Measurements from ENCODE around the gene AMH.
A peak's percentile ranks its signal among the peaks of the same experiment; 100 is the strongest.

AMH gene

GRCh38 chr19:2221918-2222317 lies 27.2 kb upstream of the AMH start:
- no peak for DNase-seq

DNA sequence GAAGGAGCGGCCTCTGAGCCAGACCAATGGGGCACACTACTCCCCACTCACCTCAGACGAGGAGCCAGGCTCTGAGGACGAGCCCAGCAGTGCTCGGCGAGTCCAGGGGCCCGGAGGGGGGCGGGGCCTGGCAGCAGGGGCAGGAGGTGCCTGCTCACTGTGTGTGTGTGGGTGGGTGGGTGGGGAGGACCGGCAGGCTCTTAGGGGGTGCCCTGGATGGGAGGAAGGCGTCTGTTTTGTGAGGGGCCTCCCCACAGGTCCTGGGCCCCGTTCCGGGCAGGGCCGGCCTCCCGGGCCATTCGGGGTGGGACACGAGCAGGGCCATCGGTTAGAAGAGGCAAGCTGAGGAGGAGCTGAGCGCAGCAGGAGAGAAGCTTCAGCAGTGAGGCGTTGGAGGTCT lies 25.7 kb upstream of the AMH start:
- DNase-seq: no peak

- DNase-seq: no peak
Measured at GRCh38 chr19:2223959-2224358, 25.2 kb upstream of the AMH start.

GRCh38 chr19:2224754-2225349 lies 24.3 kb upstream of the AMH start:
- no peak for DNase-seq

DNA sequence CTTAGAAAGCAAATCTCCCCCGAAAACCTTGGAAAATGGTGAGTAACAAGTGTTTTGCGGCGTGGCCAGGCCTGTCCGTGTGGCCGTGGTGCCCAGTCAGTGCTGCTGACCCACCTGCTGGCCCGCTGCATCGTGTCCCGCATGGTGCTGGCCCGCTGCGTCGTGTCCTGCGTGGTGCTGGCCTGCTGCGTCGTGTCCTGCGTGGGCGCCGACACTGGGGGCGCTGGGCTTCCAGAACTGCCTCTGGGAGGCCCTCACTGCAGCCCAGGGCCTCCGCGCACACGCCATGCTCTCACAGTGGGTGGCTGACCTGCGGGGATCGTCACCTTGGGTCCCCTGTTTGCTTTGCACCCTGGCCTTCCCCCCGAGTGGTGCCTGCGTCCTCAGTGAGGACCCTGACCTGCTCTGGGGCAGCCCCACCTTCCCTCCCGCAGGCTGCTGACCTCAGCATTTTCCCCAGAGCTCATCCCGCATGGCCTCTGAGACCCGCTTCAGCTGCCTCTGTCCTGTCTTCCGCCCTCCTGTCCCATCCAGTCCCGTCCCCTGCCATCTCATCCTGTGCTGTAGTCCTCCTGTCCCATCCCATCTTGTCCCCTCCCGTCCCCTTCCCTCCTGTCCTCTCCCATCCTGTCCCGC lies 23.6 kb upstream of the AMH start:
- DNase-seq: no peak

GRCh38 chr19:2226051-2226839 lies 22.9 kb upstream of the AMH start:
- no peak for DNase-seq

GRCh38 chr19:2226840-2227360 lies 22.2 kb upstream of the AMH start:
- no peak for DNase-seq

GRCh38 chr19:2227415-2228156 lies 21.5 kb upstream of the AMH start:
- DNase-seq: no peak

DNA sequence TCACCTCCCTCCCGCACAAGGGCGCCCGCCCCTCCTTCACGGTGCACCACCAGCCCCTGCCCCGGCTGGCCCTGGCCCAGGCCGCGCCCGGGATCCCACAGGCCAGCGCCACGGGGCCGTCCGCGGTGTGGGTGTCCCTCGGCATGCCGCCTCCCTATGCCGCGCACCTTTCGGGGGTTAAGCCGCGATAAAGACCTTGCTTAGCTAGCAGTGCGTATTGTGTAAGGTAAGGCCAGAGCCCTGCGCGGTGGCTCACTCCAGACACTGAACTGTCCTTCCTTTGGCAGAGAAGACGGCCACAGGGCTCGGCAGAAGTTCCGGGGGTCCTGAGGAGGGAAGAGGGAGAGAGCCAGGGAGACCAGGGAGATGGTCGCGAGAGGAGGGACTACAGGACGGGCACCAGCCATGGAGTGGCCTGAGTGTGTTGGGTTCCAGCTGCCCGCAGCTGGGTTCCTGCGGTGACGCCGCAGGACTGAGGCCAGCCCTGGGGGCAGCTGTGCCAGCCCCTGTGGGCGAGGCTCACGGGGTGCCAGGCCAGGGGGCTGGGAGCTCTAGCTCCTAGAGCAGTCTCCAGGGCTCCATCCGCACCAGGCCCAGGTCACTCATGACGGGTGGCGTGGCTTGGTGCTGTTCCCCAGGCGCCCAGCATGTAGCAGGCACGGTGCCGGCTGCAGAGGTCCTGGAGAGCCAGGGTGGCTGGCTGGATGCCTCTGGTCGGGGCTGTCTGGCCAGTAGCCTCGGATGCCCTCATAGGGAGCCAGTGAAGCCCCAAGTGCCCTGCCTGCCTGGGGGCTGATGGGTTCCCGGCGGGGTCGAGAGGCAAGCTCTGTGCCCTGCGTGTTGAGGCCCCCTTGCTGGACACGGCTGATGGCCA lies 20.7 kb upstream of the AMH start:
- DNase-seq: no peak

DNA sequence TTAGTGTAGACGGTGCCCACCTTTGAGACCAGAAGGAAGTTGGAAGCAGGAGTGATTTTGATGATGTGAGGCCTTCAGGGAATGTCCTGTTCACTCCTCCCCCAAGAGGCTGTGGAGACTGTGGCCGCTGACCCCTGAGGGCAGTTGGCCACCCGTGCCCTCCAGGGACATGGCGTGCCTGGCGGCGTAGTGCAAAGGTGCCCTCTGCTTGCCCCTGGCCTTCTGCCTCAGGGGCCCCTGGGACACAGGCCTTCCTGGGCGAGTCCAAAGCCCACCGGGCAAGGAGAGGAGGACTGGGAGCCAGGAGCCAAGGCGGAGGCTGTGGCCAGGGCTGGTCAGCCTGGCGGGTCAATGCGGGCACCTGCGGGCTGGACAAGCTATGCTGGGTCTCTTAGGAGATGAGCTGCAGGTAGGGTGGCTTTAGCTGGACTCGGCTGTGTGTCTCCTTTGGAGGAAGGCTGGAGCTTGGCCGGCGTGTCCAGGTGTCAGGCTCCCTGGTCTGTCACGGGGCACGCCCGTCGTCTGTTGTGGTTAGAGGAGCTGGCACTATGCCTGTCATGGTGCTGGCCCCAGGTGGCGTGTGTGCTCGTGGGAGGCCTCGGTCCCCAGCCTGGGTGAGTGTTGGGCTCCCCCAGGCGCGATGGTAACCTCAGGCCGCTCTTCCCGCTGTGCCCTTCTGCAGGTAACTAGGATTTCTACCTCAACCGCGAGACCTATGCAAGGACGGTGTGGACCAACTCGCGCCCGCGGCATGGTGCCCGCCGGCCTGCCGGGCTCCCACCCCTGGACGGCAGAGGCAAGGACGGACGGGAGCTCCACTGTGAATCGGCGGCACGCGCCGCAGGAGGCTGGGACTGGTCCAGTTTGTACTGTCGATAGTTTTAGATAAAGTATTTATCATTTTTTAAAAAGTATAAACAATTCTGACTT lies 19.8 kb upstream of the AMH start:
- DNase-seq: no peak

DNA sequence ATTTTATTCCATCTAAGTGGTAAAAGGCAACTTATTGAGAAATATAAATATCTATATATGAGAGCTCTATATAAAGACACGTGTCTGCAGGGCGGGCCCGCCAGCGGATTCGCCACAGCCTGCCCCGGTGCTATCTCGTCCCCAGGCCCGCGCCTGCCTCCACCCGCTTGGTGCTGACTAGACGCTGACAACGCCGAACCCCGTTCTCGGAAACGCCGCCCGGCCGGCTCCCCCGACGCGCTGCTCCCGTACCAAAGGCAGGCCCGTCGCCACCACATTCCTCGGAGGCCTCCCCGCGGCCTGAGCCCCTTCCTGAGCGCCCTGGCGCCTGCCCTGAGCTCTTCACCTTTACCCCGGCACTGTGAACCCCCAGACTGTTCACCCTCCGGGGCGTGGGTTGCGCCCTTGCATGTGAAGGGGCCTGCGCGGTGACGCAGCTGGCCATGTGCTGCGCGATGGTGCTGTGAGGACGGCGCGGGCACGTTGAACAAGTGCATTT lies 19.0 kb upstream of the AMH start:
- DNase-seq: no peak

DNA sequence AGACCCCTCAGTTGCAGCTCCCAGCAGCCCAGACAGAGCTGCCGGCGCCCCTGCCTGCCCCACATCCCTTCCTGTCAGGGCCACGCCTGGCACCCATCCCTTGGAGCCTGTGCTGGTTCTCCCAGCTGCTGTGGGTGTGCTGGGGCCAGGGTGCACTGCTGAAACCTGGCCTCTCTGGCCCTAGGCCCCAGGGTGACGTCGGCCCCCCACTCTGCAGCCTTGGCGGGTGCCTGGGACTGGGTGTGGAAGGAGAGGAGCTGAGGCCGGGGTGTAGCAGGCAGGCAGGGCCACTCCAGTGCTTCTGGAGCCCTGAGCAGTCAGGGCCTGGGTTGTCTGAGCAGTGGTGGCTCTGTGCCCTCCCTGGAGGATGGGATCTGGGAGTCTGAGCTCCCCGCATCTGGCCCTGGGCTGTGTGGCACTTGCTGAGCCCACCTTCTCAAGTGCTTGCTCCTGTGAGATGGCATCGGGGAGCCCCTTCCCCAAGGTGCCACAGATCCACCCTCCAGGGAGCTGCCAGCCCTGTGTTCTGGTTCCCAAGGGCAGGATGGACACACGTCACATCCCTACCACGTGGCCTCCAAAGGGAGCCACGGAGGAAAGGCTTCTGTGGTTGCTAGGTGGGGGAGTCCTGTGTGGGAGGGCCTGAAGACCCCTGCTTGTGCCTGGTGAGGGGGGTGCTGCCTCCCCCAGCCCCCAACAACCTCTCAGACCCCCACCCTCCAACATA lies 18.2 kb upstream of the AMH start:
- DNase-seq: no peak

- DNase-seq: no peak
Measured at GRCh38 chr19:2231621-2232221, 17.4 kb upstream of the AMH start.

DNA sequence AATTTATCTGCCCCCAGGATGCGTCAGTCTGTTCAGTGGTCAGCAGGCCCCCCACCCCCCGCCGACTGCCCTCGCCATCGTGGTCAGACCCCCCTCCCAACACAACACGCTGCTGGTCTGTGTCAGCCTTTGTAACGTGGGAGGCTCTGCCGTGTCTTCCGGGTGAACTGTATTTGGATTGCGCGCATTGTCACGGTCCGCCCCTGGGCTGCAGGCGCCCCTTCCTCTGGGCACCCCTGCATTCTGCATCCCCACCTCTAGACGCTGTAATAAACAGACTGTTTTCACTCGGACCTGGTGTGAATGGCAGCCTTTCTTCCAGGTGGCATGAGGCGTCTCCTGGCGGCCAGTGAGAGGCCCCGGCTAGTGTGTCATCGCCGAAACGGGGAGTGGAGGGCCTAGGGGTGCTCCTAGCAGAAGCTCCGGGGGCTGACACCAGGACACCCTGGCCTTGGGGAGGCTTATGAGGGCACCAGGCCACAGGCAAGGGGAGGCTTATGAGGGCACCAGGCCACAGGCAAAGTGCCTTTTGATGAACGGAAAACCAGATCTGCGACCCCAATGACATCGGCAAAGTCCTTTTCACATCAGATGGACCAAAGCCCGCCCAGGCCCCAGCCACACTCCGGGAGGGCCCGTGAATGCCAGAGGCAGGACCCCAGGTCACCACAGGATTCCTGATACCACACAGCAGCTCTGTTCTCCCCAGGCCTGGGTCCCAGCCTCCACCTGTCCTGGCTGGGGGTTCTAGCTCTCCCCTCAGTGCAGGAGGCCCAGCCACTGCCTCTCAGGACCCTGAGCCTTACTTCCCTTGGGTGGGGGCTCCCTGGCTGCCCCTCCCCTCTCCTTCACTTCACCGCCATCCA lies 16.6 kb upstream of the AMH start:
- no peak for DNase-seq

DNA sequence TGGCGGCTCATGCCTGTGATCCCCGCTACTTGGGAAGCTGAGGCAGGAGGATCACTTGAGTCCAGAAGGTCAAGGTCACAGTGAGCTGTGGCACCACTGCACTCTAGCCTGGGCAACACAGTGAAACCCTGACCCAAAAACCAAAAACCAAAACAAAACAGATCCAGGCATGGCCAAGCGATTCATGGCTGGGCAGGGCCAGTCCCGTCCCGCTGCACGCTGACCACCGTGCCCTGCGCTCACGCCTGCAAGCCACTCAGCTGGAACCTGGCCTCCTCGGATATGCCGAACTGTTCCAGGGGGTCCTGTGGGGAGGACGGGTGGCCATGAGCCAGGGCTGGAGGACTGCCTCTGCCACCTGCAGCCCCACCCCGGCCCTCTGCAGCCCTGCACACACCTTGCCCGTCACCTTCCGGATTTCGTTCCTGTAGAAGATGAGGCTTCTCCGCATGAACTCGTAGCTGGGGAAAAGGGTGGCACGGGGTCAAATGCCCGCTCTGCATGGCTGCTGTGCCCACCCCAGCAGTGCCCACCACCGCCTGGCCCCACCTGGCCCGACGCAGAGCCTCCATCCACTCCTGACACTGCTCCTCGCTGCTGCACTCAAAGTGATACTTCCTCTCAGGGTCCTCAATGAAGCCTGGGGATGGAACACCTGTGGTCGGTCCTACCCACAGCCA lies 15.4 kb upstream of the AMH start:
- no peak for DNase-seq

DNA sequence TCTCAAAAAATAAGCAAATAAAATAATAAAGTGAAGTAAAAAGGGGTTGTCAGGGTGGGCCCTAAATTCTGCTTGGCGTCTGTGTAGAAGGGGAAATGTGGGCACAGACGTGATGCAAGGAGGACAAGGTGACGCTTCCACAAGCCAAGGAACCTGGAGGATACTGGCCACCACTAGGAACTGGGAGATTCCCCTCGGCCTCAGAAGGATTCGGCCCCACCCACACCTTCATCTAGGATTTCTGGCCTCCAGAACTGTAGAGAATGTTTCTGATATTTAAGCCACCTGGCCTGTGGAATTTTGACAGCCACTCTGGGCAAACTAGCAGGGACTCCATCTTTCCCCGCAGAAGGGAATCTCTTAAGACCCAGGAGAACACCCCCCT lies 14.1 kb upstream of the AMH start:
- no peak for DNase-seq

DNA sequence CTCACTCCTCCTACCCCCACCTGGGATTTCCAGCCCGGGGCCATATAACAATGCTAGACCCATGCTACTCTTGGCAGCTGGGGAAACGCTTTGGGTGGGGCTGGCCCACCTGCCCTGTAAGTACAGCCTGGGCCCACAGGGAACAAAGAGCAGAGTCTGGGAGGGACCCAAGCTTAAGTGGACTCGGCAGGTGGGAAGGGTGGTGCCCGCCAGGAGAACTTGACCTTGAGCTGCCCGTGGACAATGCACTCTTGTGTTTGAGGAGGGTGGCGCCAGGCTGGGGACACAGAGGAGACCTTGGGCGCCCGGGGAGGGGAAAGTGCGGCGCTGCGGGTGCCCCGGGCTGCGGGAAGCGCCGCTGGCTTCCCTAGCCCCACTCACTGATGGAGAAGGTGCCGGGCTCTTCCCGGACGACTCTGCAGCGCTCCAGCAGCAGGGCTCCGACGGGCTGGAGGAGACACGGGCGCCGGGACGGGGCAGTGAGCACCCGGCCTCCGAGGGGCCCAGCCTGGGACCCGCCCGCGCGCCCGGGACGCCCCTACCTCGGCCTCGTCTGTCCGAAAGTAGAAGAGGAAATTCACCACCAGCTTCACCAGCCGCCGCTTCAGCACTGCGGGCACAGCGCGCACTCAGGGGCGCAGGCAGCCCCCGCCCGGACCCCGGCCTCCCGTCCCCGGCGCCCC lies 13.6 kb upstream of the AMH start:
- peak; percentile 92 for DNase-seq

- DNase-seq: no peak
Measured at GRCh38 chr19:2236064-2236313, 13.1 kb upstream of the AMH start.
